ENCODE data around the gene ZNF492.
"Not testable (repeated sequence)": the region's sequence is repeated elsewhere in the genome, so short reads cannot be mapped to it uniquely, and the experiment has no call there.

The ZNF492 gene

DNA sequence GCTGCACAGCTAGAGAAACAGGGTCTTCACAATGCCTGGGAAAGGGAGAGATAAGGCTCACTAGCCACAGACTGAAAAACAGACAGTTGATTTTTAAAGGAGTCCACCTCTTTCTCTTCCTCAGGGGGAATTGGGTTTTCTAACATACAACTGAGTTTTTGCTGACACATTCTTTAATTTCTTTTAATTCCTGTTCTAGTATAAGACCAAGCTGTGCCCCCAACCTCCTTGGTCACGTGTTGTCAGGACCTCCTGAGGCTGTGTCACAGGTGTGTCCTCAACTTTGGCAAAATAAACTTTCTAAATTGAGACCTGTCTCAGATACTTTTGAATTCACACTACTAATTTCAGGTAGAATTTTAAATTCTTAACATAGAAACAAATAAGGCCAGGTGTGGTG, 12.1 kb upstream of the ZNF492 start:
- no peak for DNase-seq (ENCODE audit: low read depth in 1 of 2, low spot score in 1 of 2)
- in situ Hi-C loops (cut with HindIII; ENCODE audit: low pct_unique_long_range_greater_than_20kb, low sequenced_read_pairs): no loop called here

DNA sequence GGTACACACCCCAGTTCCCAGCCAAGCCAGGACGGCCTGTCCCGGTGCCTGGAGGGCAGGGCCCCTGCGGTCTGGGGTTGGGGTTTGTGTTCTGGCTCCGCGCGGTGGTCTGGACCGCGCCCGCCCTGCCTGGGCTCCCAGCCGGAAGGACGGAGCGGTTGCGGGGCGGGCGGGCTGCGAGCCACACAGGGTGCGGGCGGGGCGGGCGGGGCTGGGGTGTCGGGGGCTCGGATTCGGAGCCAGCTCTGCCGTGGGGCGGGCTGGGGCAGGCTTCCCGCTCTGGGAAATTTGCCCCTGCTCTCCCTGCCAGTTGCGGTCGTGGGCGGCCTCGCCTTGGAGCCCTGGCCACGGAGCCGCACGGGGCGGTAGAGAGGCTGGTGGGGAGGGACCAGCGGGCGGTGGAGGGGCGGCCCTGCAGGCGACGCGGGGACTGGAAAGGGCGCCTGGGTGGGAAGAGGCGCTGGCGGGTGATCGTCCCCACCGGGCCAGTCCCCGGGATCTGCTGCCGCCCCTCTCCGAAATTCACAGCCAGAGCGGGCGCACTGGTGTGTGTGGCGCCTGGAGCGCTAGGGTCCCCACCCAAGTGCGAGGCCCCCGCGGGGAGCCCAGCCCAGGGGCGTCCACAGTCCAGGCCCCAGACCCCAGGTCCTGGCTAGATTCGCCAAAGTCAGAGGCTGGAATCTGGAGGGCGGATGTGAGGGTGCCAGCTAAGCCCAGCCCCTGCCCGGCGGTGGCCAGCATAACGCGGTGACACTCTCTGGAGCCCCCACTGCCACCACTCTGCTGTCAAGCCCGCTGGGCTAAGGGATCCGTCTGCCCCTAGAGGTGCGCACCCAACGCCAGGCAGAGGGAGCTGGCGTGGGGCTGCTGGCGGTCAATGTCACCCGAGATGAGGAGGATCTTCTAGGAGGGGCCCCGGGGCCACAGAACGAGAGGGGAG, 11.0 kb upstream of the ZNF492 start:
- DNase-seq (ENCODE audit: low read depth in 1 of 2, low spot score in 1 of 2): no peak
- in situ Hi-C loops (cut with HindIII; ENCODE audit: low pct_unique_long_range_greater_than_20kb, low sequenced_read_pairs): no loop called here
- no peak for TF ChIP-seq JUND (IDR thresholded peaks at IDR 0.05; ENCODE audit: low read depth)

More for the DNA sequence above, 12.1 kb upstream of the ZNF492 start:
- no peak for TF ChIP-seq JUND (IDR thresholded peaks at IDR 0.05; ENCODE audit: low read depth)

DNA sequence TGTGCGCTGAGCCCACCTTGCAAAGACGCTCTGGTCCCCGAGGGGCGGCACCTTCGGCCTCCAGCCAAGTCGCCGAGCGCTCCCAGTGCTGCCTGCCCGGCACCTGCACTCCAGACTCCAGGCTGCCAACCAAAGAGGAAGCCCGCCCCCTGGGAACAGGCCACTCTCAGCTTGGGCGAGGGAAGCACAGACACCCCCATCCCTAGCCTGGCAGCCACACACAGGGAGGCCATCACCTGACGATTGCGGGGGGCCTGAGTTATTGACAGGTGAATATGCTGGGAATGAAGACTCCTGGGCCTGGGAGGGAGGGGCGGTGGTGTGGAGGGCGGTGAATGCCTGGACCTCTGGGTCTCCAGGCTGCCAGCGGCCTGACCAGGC, 10.3 kb upstream of the ZNF492 start:
- no peak for TF ChIP-seq JUND (IDR thresholded peaks at IDR 0.05; ENCODE audit: low read depth)
- in situ Hi-C loops (cut with HindIII; ENCODE audit: low pct_unique_long_range_greater_than_20kb, low sequenced_read_pairs): no loop called here
- DNase-seq (ENCODE audit: low read depth in 1 of 2, low spot score in 1 of 2): no peak

DNA sequence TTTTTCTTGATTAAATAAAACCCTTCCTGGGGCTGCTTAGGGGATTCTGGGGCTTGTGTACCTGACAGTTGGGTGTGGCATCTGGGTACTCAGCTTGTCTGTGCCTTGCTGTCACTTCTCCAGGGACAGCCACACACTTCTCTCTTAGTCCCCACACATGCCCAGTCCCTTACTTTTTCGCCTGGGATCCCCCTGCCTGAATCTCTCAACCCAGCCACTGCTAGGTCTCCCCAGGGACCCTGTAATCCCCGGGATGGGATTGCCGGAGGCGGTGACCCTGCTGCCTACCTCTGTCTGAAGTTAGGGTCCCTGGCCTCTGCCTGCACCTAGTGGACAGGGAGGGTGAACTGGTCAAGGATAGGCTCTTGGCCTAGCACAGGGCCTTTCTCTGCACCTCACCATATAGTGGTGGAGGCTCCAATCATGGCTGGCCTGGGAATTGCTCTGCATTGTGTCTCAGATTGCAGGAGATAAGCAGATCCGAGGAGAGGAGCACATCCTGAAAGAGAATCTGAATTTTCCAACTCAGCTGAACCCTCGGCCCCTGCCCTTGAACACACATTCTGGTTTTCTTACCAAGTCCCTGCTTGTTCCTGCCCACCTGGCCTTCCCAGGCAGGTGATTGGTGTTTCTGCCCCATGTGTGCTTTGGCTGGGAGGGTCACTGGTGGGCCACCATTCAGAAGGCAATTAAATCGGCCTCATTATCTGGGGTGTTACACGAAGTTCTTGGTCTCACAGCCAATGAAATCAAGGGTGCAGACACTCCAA, 8.7 kb upstream of the ZNF492 start:
- DNase-seq (ENCODE audit: low read depth in 1 of 2, low spot score in 1 of 2): no peak
- in situ Hi-C loops (cut with HindIII; ENCODE audit: low pct_unique_long_range_greater_than_20kb, low sequenced_read_pairs): no loop called here
- TF ChIP-seq JUND (IDR thresholded peaks at IDR 0.05; ENCODE audit: low read depth): no peak

DNA sequence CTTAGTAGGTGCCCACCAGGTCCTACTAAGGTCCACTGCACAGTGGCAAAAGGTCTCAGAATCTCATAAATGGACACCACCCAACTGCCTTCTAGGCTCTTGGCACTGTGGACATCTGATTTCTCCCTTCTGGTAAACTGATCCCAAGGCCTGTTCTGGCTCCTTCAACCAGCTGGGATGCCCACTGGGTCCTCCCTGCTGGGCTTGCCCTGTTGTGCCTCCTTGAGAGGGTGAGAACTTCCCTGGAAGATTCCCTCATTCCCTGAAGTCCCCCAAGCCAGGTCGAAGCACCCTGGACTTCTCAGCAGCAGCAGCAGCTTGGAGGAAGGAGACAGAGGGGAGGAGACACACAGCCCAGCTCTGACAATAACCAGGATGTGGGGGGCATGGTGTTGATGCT, 6.6 kb upstream of the ZNF492 start:
- in situ Hi-C loops (cut with HindIII; ENCODE audit: low pct_unique_long_range_greater_than_20kb, low sequenced_read_pairs): no loop called here
- no peak for DNase-seq (ENCODE audit: low read depth in 1 of 2, low spot score in 1 of 2)

DNA sequence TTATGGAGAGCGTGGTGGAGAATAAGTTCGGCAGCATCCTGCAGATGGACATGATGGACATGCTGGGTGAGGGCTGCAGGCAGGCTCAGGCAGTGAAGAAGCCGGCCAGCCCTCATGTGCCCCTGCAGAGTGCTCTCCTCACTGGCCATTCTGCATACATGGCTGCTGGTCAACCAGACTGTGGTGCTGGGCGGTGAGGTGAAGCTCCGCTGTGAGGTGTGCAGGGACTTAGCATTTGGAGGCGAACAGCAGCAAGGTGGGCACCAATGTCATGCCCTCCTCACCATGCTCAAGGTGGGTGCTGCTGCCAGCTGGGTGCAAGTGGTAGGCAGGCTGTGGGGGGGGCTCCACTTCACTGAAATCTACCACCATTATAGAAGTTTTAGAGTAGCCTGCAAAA, 5.7 kb upstream of the ZNF492 start:
- no peak for DNase-seq (ENCODE audit: low read depth in 1 of 2, low spot score in 1 of 2)
- TF ChIP-seq JUND (IDR thresholded peaks at IDR 0.05; ENCODE audit: low read depth): no peak
- in situ Hi-C loops (cut with HindIII; ENCODE audit: low pct_unique_long_range_greater_than_20kb, low sequenced_read_pairs): no loop called here

More for the DNA sequence above, 6.6 kb upstream of the ZNF492 start:
- TF ChIP-seq JUND (IDR thresholded peaks at IDR 0.05; ENCODE audit: low read depth): no peak

DNA sequence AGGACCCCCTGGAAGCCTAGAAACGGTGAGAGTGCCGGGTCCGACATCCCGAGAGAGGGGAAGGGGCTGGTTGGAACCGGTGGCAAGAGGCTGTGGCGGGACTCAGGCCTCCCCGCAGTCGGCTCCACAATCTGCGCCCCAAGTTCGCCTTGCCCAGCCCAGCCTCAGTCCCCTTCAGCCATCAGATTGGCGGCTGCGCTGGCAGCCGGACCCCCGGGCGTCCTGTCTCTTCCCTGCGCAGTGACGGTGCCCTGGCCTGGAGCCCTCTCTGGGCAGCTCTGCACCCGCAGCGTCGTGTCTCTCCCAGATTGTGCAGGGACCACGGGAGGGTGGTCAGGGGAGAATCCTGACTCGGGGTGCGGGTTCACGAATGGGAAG, 315 bp downstream of the ZNF492 start:
- in situ Hi-C loops (cut with HindIII; ENCODE audit: low pct_unique_long_range_greater_than_20kb, low sequenced_read_pairs): no loop called here
- no peak for TF ChIP-seq JUND (IDR thresholded peaks at IDR 0.05; ENCODE audit: low read depth)
- no peak for DNase-seq (ENCODE audit: low read depth in 1 of 2, low spot score in 1 of 2)

DNA sequence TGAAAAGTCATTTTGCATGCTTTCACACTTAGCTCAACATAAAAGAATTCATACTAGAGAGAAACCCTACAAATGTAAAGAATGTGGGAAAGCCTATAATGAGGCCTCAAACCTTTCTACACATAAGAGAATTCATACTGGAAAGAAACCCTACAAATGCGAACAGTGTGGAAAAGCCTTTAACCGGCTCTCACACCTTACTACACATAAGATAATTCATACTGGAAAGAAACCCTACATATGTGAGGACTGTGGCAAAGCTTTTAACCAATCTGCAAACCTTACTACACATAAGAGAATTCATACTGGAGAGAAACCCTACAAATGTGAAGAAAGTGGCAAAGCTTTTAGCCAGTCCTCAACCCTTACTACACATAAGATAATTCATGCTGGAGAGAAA, 51.4 kb downstream of the ZNF492 start:
- DNase-seq (ENCODE audit: low read depth in 1 of 2, low spot score in 1 of 2); in situ Hi-C loops (cut with HindIII; ENCODE audit: low pct_unique_long_range_greater_than_20kb, low sequenced_read_pairs): not testable (repeated sequence)

DNA sequence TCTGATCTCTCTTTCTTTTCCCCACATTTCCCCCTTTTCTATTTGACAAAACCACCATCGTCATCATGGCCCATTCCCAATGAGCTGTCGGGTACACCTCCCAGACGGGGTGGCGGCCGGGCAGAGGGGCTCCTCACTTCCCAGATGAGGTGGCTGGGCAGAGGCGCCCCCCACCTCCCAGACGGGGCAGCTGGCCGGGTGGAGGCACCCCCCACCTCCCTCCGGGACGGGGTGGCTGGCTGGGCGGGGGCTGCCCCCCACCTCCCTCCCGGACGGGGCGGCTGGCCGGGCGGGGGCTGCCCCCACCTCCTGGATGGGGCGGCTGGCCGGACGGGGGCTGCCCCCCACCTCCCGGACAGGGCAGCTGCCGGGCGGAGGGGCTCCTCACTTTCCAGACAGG, 68.5 kb downstream of the ZNF492 start:
- DNase-seq (ENCODE audit: low read depth in 1 of 2, low spot score in 1 of 2): not testable (repeated sequence)

DNA sequence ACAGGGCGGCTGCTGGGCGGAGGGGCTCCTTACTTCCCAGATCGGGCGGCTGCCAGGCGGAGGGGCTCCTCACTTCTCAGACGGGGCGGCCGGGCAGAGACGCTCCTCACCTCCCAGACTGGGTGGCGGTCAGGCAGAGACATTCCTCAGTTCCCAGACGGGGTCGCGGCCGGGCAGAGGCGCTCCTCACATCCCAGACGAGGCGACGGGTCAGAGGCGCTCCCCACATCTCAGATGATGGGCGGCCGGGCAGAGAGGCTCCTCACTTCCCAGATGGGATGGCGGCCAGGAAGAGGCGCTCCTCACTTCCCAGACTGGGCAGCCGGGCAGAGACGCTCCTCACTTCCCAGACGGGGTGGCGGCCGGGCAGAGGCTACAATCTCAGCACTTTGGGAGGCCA, 69.0 kb downstream of the ZNF492 start:
- in situ Hi-C loops (cut with HindIII; ENCODE audit: low pct_unique_long_range_greater_than_20kb, low sequenced_read_pairs); DNase-seq (ENCODE audit: low read depth in 1 of 2, low spot score in 1 of 2): not testable (repeated sequence)

More for the DNA sequence above, 68.5 kb downstream of the ZNF492 start:
- in situ Hi-C loops (cut with HindIII; ENCODE audit: low pct_unique_long_range_greater_than_20kb, low sequenced_read_pairs): not testable (repeated sequence)

DNA sequence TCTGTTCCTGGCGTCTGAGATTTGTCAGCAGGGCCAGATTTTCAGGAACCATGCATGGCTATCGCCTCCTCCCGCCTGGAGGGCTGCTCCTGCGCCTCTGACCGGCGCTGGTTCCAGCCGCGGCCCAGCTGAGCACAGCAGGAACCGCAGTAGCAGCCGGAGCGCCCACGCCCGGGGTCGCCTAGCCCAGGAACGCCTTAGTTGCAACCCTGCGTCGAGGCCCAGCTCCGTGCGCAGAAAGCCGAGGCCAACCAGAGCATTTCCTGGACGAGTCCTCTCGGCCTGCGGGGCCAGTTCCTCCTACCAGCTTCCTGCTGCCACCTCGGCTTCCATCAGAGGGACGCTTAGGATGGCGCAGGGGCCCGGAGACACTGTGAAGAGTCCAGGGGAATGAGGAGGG, 74.9 kb downstream of the ZNF492 start:
- no peak for DNase-seq (ENCODE audit: low read depth in 1 of 2, low spot score in 1 of 2)
- TF ChIP-seq JUND (IDR thresholded peaks at IDR 0.05; ENCODE audit: low read depth): no peak
- in situ Hi-C loops (cut with HindIII; ENCODE audit: low pct_unique_long_range_greater_than_20kb, low sequenced_read_pairs): no loop called here

Data from T47D (cell line).